Stimulated activated naive CD8-positive, alpha-beta T cell treated with anti-CD3 and anti-CD28 coated beads, Interleukin-15, Interleukin-2, amounts not matched to agents 100 ng/mL and 50 ng/mL, for 24 hours (primary cell): ENCODE data around the gene ARID5B.
A peak's percentile ranks its signal among the peaks of the same experiment; 100 is the strongest.

Experiments used
- H3K27ac Mint-ChIP-seq: one replicate; pipeline ENCODE4 v1.8.0; 2021; ENCODE audit warnings: mild to moderate bottlenecking, mixed read lengths
- H3K27me3 Mint-ChIP-seq: one replicate; pipeline ENCODE4 v1.8.0; 2021; ENCODE audit warnings: mixed read lengths
- H3K36me3 Mint-ChIP-seq: one replicate; pipeline ENCODE4 v1.8.0; 2021; ENCODE audit warnings: low read depth, mixed read lengths
- H3K4me1 Mint-ChIP-seq: one replicate; pipeline ENCODE4 v1.8.0; 2021; ENCODE audit warnings: low read depth, mixed read lengths
- H3K4me3 Mint-ChIP-seq: one replicate; pipeline ENCODE4 v1.8.0; 2021; ENCODE audit warnings: mild to moderate bottlenecking, mixed read lengths
- H3K9me3 Mint-ChIP-seq: one replicate; pipeline ENCODE4 v1.8.0; 2021; ENCODE audit warnings: mixed read lengths

ARID5B gene

DNA sequence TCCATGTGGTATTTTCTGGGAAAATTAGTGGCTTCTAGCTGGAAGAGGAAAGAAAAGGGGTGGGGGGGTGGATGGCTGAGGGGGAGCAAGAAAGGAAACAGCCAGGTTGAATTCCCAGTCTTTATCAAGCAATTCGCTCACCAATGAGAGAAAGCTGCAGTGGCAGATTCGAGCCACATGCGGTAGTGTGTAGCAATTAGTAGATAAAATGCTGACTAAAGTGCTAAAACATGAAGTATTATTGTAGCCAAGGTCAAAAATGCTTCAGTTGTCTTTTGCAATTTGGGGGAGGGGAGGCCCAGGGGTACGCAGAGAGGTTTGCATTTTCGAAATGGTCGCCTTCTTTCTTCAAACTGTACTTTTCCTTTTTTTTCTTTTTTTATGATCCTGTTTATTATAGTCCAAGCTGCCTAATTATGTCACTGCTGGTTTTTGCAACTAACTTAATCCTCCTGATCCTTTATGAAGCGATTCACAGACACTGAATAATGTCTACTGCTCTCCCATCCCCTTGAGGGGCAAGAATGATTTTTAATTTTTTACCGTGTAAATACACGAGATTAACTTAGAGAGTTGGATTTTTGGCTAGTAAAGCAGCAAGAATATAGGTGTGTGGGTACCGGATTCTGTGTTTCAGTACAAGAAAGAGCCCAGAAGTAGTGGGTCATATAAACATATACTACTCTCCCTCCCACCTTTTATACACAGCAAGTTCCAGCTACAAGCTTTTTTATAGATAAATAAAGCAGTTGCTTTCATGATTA, 3.6 kb upstream of the ARID5B start:
- Mint-ChIP-seq H3K9me3 (no peaks in the 10 kb centered on the region), H3K4me3 (peak overlapping the region; percentile 76), H3K4me1 (peaks cover 50% of the 10 kb centered on the region), H3K27me3 (no peaks in the 10 kb centered on the region), H3K36me3 (peaks cover 6% of the 10 kb centered on the region), H3K27ac (peak overlapping the region; percentile 89)

- Mint-ChIP-seq H3K27me3 (no peaks in the 10 kb centered on the region), H3K4me1 (peaks cover 49% of the 10 kb centered on the region), H3K9me3 (no peaks in the 10 kb centered on the region), H3K27ac (peak overlapping the region; percentile 41), H3K4me3 (peak overlapping the region; percentile 92), H3K36me3 (peaks cover 6% of the 10 kb centered on the region)
Observed at GRCh38 chr10:61898435-61898778, 3.1 kb upstream of the ARID5B start.

DNA sequence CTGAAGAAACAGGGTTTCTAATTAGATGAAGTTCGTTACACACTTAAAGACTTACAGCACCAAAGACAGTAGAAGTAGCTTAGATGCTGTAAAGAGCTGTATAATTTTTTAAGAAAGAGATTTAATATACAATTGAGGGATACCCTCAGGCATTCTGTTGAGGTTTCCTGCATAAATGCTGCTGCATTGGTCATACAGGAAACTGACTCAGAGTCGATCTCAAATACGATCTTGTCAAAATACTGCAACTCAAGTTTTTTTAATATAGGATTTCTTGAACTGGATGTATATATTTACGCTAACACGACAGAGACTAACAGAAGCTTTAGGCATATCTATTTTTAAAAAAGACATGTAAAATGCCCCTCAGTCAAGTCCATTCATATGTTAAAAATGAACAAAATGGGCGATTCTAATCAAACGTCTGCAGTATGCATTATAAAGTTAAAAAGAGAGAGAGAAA, 2.4 kb upstream of the ARID5B start:
- Mint-ChIP-seq H3K36me3 (peaks cover 6% of the 10 kb centered on the region), H3K4me3 (peak overlapping the region; percentile 92), H3K9me3 (no peaks in the 10 kb centered on the region), H3K27me3 (no peaks in the 10 kb centered on the region), H3K4me1 (peaks cover 47% of the 10 kb centered on the region), H3K27ac (peak overlapping the region; percentile 89)

- Mint-ChIP-seq H3K4me3 (peak overlapping the region; percentile 92), H3K9me3 (no peaks in the 10 kb centered on the region), H3K27ac (peak overlapping the region; percentile 89), H3K27me3 (no peaks in the 10 kb centered on the region), H3K4me1 (peaks cover 47% of the 10 kb centered on the region), H3K36me3 (peaks cover 6% of the 10 kb centered on the region)
Observed at GRCh38 chr10:61899663-61899996, 1.9 kb upstream of the ARID5B start.

DNA sequence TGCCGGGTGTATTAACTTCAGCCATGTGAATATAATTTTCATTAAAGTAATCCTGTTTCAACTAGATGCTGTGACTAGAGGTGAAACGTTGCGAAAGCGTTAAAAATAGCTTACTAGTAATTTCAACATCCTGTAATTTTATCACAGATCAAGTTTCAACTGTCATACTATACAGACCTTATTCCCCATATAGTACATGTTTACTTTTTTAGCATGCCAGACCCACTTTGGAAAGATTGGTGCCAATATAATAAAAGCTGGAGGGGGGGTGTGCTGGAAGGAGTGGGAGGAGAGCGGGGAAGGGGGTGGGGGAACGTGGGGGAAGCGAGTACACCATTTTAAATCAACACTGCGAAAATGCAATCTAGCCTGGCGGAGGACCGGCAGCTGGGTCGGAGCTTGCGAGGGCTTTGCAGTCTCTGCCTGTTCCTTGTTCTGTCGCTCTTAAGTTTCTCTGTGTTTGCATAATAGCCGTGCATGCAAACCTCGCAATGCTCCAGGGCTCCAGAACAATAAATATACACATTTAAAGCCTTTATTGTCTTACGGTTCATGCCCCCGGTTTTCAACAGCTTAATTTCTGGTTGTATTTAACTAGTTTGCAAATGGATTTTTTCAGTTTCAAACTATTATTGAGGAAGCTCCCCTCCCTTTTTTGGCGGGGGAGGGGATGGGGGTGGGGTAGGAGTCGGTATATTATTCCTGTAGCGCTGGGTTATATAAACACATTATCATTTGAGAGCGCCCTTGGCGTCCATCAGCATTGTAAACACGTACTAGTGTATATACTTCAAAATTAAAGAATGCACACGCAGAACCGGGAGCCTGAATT, 1.3 kb upstream of the ARID5B start:
- H3K4me1 Mint-ChIP-seq, result peaks cover 53% of the 10 kb centered on the region
- peak overlapping the region; percentile 92 for H3K4me3 Mint-ChIP-seq
- peaks cover 6% of the 10 kb centered on the region for H3K36me3 Mint-ChIP-seq
- peak overlapping the region; percentile 89 for H3K27ac Mint-ChIP-seq
- no peaks in the 10 kb centered on the region for H3K27me3 Mint-ChIP-seq
- H3K9me3 Mint-ChIP-seq, result no peaks in the 10 kb centered on the region

- Mint-ChIP-seq H3K4me3 (peak overlapping the region; percentile 92), H3K4me1 (peaks cover 58% of the 10 kb centered on the region), H3K27me3 (no peaks in the 10 kb centered on the region), H3K36me3 (peaks cover 6% of the 10 kb centered on the region), H3K27ac (peak overlapping the region; percentile 100), H3K9me3 (no peaks in the 10 kb centered on the region)
Observed at GRCh38 chr10:61901829-61902444, 438 bp downstream of the ARID5B start.

DNA sequence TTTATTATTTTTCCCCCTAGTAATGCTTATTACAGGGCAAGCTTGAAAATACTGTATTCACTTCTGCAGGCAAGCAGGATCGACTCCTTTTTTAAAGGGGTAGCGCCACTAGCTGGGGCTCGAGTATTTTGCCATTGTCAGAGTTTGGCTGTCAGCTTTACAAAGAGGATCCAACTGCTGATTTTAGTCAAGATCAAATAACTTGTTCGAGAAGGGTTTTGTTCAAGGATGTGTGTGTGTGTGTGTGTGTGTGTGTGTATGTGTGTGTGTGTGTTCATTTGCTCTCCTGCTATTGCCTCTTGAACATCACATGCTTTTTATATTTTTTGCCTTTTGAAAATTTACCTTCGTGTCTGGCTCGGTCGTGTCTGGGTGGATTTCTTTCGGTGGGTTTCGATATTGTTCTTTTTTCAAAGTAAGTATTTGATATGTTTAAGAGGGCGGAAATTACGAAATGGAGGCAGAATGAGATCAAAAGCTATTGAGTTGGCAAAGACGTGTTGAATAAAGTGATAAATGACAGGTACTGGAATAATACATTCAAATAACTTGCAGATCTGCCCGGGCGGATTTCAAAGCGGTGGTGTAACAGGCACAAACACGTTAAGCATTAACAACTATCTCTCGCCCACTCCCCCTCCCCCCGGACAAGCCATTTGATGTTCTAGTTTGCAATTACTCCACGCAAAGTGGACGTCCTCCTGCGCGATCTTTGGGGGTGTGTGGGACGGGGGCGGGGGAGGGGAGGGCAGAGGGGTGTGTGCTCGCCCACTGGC, 1.1 kb downstream of the ARID5B start:
- Mint-ChIP-seq H3K36me3 (peaks cover 6% of the 10 kb centered on the region), H3K27me3 (no peaks in the 10 kb centered on the region), H3K4me1 (peaks cover 58% of the 10 kb centered on the region), H3K4me3 (peak overlapping the region; percentile 92), H3K9me3 (no peaks in the 10 kb centered on the region), H3K27ac (peak overlapping the region; percentile 100)

- Mint-ChIP-seq H3K9me3 (peaks cover 4% of the 10 kb centered on the region), H3K36me3 (peaks cover 11% of the 10 kb centered on the region), H3K4me3 (peak overlapping the region; percentile 92), H3K4me1 (peaks cover 54% of the 10 kb centered on the region), H3K27me3 (no peaks in the 10 kb centered on the region), H3K27ac (peak overlapping the region; percentile 100)
Observed at GRCh38 chr10:61903221-61903927, 1.9 kb downstream of the ARID5B start.

- peak overlapping the region; percentile 92 for H3K4me3 Mint-ChIP-seq
- H3K36me3 Mint-ChIP-seq, result peaks cover 14% of the 10 kb centered on the region
- H3K9me3 Mint-ChIP-seq, result peaks cover 4% of the 10 kb centered on the region
- no peaks in the 10 kb centered on the region for H3K27me3 Mint-ChIP-seq
- H3K4me1 Mint-ChIP-seq, result peaks cover 51% of the 10 kb centered on the region
- peak overlapping the region; percentile 100 for H3K27ac Mint-ChIP-seq
Observed at GRCh38 chr10:61903928-61904344, 2.4 kb downstream of the ARID5B start.

DNA sequence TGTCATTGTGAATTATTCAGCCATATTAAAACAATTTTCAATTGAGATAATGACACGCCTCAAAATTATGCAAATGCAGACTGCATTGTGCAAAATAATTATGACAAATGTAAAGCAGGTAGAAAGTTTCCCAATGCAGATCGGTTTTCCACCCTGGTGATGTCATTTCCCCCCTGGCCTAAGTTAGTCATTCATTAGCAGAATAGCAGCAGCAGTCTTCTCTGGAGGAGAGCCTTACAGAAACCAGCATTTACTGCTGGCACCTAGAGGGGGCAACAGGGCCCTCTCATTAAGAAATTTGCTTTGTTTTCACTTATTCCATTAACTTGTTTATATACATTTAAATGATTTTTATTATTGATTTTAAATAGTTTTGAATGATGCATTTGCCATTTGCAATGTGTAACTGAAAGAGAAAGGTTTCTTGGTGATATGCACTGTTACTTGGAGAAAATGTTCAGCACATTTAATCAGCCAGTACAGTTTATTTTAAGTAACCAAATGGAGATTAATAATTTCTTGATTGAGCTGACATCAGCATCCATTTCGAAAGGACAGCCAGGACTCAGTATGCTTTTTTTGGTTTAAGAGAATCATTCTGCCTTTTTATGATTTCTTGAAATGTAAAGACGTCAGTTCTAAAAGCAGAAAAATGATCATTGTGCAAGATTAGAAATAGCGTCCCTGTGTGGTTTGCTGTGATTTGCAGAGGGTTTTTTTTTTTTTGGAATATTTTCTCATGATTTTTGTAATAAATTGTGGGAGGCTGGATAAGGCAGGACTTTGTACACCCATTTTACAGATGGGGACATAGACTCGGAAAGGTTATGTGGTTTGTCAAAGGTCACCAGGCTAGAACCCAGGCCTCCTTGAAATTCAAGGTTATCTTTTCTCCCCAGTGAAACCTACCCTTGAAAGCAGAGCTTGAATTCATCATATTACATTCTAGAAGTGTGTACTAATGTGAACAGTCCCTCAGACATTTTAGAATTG, 3.5 kb downstream of the ARID5B start:
- Mint-ChIP-seq H3K4me1 (peaks cover 47% of the 10 kb centered on the region), H3K9me3 (peaks cover 4% of the 10 kb centered on the region), H3K4me3 (peak overlapping the region; percentile 92), H3K36me3 (peaks cover 21% of the 10 kb centered on the region), H3K27ac (peak overlapping the region; percentile 100), H3K27me3 (no peaks in the 10 kb centered on the region)

GRCh38 chr10:61905837-61906561, 4.5 kb downstream of the ARID5B start:
- Mint-ChIP-seq H3K36me3 (peaks cover 29% of the 10 kb centered on the region), H3K9me3 (peaks cover 4% of the 10 kb centered on the region), H3K4me1 (peaks cover 55% of the 10 kb centered on the region), H3K27ac (peak overlapping the region; percentile 83), H3K27me3 (no peaks in the 10 kb centered on the region), H3K4me3 (peak overlapping the region; percentile 92)

- peaks cover 4% of the 10 kb centered on the region for H3K9me3 Mint-ChIP-seq
- H3K27ac Mint-ChIP-seq, result no peak overlapping the region
- H3K27me3 Mint-ChIP-seq, result no peaks in the 10 kb centered on the region
- H3K36me3 Mint-ChIP-seq, result peaks cover 29% of the 10 kb centered on the region
- no peak overlapping the region for H3K4me3 Mint-ChIP-seq
- H3K4me1 Mint-ChIP-seq, result peaks cover 55% of the 10 kb centered on the region
Observed at GRCh38 chr10:61906562-61906901, 5.0 kb downstream of the ARID5B start.

GRCh38 chr10:61907011-61907410, 5.5 kb downstream of the ARID5B start:
- no peak overlapping the region for H3K27ac Mint-ChIP-seq
- H3K36me3 Mint-ChIP-seq, result peaks cover 29% of the 10 kb centered on the region
- peaks cover 4% of the 10 kb centered on the region for H3K9me3 Mint-ChIP-seq

More at GRCh38 chr10:61907011-61907410, 5.5 kb downstream of the ARID5B start:
- peaks cover 55% of the 10 kb centered on the region for H3K4me1 Mint-ChIP-seq
- H3K27me3 Mint-ChIP-seq, result no peaks in the 10 kb centered on the region
- no peak overlapping the region for H3K4me3 Mint-ChIP-seq
